EL (cell line): ENCODE measurements around the gene PAEP.

Source experiments
- DNase-seq: peaks from one replicate; pipeline ENCODE4 v3.0.0-alpha.2; 2016

PAEP gene

GRCh38 chr9:135551456-135551855 lies 10.1 kb upstream of the PAEP start:
- DNase-seq = no peak

DNA sequence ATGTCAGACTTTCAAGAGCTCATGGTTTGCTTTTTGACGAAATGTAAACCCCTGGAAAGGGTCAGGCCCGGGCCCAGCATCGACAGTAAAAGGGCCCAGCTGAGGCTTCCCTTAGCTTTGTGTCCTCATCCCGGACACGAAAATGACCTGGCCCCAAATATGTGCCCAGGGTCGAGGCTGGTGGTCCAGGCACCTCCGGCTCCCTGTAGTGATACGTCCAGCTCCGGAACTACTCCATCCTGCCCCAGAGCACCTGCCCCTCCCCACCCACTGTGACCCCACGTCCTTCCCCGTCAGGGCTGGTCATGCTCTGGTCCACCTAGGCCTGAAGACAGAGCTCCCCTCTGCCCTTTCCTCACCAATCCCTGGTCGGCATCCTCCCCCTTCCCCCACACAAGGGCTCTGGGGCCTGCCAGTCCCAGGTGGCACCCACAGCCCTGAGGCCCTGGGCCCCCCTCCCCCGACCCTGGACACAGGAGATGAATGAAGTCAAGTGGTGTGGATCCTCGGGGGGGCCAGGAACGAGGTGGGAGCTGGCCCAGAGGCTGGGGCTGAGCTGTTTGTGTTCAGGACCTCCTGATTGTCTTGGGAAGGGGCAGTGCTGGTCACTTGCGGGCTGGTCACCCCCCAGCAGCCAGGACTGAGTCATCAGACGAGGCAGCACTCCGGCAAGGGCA lies 9.4 kb upstream of the PAEP start:
- DNase-seq = no peak

- no peak for DNase-seq
Observed at GRCh38 chr9:135552698-135553171, 8.8 kb upstream of the PAEP start.

GRCh38 chr9:135554718-135555117 lies 6.8 kb upstream of the PAEP start:
- no peak for DNase-seq

GRCh38 chr9:135555203-135555602 lies 6.4 kb upstream of the PAEP start:
- DNase-seq = no peak

DNA sequence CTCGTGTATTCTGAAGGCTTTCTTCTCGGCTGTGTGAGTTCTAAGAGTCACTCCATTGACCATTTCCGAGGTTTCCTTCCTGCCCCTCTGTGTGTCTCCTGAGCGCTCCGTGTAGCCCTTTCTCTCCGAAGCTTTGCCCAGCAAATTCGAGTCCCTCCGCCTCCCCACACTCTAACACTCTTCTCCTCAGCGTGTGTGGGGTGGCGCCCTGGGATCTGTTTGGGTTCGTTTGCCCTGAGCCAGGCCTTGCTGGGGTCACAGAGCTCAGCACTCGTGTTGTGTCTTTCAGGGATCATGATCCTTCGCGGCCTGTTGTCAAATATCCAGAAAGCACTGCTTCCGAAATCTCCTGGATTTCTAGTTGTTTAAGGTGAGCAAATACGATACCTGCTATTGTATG lies 5.6 kb upstream of the PAEP start:
- DNase-seq = no peak

DNA sequence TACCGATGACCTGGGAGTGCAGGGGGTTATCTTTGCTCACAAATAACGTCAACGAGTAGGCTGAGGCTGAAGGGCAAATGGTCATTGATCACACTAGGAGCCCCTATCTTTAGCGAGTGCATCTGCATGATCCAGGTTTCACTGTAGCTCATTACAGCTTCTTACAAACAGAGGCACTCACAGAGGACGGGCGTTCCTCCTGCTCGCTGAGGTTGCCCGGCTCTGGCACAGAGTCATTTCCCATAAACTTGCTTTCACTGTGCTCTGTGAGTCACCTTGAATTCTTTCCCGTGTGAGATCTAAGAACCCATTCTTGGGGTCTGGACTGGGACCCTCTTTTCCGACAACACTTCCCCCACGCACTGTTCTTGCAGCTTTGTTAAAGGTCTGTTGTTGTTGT lies 1.9 kb upstream of the PAEP start:
- no peak for DNase-seq

GRCh38 chr9:135562235-135562745 lies 734 bp downstream of the PAEP start:
- no peak for DNase-seq

- DNase-seq = no peak
Observed at GRCh38 chr9:135563039-135563476, 1.5 kb downstream of the PAEP start.

DNA sequence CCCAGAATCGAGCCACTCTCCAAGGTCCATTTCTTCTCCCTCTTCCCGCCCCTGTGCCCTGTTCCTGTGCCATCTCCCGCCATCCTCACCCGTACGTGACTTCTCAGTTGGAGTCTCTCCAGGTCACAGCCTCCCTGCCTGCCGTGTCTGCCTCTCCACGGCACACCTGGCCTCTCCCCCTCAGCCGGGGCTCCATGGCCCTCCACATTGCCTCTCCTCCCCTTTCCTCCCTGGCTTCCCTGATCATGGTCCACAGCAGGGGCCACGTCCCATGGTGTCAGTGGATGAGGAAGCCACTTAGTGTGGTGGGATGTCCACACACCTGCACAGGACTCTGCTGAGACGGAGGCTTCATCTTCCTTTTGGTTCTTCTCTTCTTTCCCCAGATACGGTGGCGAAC lies 2.3 kb downstream of the PAEP start:
- no peak for DNase-seq

GRCh38 chr9:135565141-135565628 lies 3.6 kb downstream of the PAEP start:
- DNase-seq = no peak

DNA sequence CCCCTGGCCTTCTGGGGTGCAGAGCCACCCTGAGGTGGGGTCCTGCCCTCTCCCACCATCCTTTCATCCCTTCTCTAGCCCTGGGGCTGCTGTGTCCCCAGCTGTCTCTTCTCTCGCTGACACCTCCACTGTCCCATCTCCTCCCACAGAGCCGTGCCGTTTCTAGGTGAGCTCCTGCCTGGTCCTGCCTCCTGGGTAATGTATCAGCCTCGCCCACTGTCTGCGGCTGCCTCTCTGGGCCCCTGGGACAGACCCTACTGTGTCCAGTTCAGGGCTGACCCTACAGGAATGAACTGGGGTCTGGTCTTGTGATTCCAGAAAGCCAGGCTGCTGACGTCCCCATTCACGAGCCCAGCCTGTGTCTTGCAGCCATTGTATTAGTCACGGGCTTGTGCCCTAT lies 4.1 kb downstream of the PAEP start:
- no peak for DNase-seq

GRCh38 chr9:135566552-135566951 lies 5.0 kb downstream of the PAEP start:
- DNase-seq = no peak

- DNase-seq = no peak
Observed at GRCh38 chr9:135567311-135567710, 5.8 kb downstream of the PAEP start.

DNA sequence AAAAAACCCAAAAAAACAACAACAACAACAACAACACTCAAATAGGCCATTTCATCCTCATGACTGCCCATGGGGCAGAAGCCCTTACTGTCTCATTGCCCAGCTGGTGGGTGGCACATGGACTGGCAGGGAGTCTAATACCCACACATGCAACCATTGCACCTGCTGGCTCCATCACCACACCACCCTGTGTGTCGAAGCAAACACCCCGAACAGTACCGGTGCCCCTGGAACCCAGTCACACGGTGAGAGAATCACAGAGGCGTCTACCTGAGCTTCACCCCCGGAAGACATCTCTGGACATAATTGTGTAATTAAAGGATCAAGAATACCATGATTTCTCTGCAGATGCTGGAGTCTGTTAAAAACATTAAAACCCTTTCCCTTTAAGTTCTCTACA lies 6.5 kb downstream of the PAEP start:
- no peak for DNase-seq

GRCh38 chr9:135570456-135570855 lies 8.9 kb downstream of the PAEP start:
- no peak for DNase-seq

DNA sequence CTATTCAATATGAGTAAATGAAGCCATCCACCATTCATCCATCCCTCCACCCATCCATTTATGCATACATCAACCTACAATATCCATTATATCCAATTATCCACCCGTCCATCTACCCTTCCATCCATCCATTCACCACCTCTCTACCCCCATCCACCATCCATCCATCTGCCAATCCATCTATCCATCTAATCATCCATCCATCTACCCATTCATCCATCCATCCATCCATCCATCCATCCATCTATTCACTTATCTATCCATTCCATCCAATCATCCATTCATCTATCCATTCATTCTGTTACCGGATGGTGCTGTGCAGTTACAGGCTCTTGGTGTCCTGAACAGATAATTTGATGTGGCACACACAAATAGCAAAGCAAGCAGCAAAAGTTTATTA lies 10.7 kb downstream of the PAEP start:
- no peak for DNase-seq

GRCh38 chr9:135573124-135573523 lies 11.6 kb downstream of the PAEP start:
- no peak for DNase-seq

- DNase-seq = no peak
Observed at GRCh38 chr9:135574331-135574730, 12.8 kb downstream of the PAEP start.

DNA sequence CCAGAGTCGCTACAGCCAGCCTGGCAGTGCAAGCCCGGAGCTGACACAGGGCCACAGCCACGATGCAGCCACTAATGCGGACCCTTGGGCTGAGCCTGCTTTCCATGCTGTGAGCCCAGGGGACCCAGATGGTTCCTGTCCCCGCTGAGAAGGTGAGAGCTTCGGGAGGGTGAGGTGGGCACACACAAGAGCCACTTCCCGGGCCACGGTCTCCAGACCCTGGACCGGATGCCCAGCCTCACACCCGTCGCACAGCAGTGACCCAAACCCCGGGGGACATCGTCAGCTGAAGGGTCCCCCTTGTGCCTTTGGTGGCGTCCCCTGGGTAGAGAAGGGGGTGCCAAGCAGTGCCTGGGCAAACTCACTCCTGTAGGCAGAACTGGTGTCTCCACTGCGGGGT lies 13.4 kb downstream of the PAEP start:
- DNase-seq = no peak

DNA sequence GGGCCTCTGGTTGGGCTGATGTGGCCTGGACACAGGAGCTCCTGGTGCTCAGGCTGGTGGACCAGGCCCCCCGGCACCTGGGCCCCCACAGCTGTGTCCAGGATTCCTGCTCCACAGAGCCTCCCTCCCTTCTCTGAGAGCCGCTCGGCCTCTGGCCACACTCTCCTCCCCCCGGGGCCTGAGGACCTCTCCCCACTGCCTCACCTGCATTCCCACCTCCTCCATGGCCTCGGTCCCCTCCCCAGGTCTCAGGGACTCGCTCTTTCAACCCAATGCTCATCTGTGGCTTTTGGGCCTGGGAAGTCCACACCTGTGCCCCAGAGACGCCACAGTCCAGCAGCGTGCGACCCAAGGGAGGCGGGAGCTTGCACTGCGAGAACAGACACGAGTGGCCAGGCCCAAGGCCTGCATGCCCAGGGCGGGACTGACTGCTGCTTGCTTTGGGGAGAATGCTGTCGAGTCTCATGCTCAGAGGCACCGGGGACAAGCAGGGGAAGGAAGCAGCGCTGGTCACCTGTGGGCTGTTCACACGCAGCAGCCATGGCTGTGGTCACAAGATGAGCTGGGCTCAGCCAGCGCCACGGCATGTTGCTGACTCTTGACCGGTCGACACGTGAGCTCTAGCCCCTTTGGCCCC lies 14.6 kb downstream of the PAEP start:
- DNase-seq = no peak

GRCh38 chr9:135577256-135577655 lies 15.7 kb downstream of the PAEP start:
- DNase-seq = no peak

DNA sequence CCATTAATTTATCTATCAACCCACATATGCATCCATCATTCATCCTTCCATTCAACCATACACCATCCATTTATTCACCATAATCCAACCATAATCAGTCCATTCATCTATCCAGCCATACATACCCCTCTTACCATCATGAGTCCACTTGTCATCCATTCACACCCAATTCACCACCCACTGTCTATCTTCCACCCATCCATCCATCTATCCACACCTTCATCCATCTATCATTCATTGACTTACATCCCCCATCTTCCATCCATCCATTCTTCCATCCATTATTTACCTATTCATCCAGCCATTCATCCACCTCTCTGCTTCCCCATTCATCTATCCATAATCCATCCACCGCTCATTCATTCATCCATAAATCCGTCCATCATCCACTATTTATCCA lies 17.8 kb downstream of the PAEP start:
- no peak for DNase-seq

GRCh38 chr9:135579889-135580660 lies 18.5 kb downstream of the PAEP start:
- no peak for DNase-seq
